Spleen (tissue), 7 donors: Measurements from ENCODE around the gene TRMT112.

ENCODE experiments used
- POLR2AphosphoS5 ChIP-seq, 3 donors: sonication (generic); formaldehyde crosslinking; IDR thresholded peaks; one replicate each; pipeline ENCODE4 v1.5.1; 2017; ENCODE audit warnings: antibody characterized with exemption in 3 of 3
- TF ChIP-seq, protein P1 (sequence below), 11 experiments: fragments of 200-600 bp in 7 of 11; fragments of 450-650 bp in 4 of 11; sonication (generic) in 4 of 11; IDR thresholded peaks in 8 of 11; conservative IDR thresholded peaks in 3 of 11; 1 replicate in 7 of 11; 2 replicates in 4 of 11; pipeline versions ENCODE4 v1.4.0 to v1.8.0; 2016 to 2021; ENCODE audit warnings: antibody characterized with exemption in 11 of 11, inconsistent platforms in 4 of 11, mild to moderate bottlenecking in 1 of 11
- donor health status: DM: no; HTN: no; CAD: no; lungs with moderate emphysema.
- donor health status: DM: no; HTN: no; CAD: no.
- donor health status: DM: no; HTN: no; CAD: no.

- peak in 1 of 3 donors; percentile 9 for TF ChIP-seq POLR2AphosphoS5 (IDR thresholded peaks at IDR 0.05)
- TF ChIP-seq, protein P1, sequence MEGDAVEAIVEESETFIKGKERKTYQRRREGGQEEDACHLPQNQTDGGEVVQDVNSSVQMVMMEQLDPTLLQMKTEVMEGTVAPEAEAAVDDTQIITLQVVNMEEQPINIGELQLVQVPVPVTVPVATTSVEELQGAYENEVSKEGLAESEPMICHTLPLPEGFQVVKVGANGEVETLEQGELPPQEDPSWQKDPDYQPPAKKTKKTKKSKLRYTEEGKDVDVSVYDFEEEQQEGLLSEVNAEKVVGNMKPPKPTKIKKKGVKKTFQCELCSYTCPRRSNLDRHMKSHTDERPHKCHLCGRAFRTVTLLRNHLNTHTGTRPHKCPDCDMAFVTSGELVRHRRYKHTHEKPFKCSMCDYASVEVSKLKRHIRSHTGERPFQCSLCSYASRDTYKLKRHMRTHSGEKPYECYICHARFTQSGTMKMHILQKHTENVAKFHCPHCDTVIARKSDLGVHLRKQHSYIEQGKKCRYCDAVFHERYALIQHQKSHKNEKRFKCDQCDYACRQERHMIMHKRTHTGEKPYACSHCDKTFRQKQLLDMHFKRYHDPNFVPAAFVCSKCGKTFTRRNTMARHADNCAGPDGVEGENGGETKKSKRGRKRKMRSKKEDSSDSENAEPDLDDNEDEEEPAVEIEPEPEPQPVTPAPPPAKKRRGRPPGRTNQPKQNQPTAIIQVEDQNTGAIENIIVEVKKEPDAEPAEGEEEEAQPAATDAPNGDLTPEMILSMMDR (IDR thresholded peaks at IDR 0.05 in 8 of 11, conservative IDR thresholded peaks at IDR 0.05 in 3 of 11) = no peak
Measured at GRCh38 chr11:64352995-64353714, 35.8 kb upstream of the TRMT112 start.
